ACC112 (cell line): ENCODE results near the gene GSPT1.

Experiments
- H2AFZ ChIP-seq: fragments of 200-600 bp; sonication (generic); one replicate; pipeline ENCODE4 v1.6.0; 2017; ENCODE audit warnings: antibody characterized with exemption, low read length; ENCODE audit not compliant: unreplicated experiment
- H3K27ac ChIP-seq: fragments of 200-600 bp; sonication (generic); 2 replicates; pipeline ENCODE4 v1.5.1; 2014; ENCODE audit warnings: low read depth, mild to moderate bottlenecking, antibody characterized with exemption, low read length, moderate library complexity
- H3K27me3 ChIP-seq: fragments of 200-600 bp; sonication (generic); 2 replicates; pipeline ENCODE4 v1.6.1; 2014; ENCODE audit warnings: mild to moderate bottlenecking, antibody characterized with exemption, low read length, moderate library complexity, mixed read lengths; ENCODE audit not compliant: insufficient read depth
- H3K36me3 ChIP-seq: fragments of 200-600 bp; sonication (generic); 2 replicates; pipeline ENCODE4 v1.6.1; 2016; ENCODE audit warnings: mild to moderate bottlenecking, antibody characterized with exemption, low read length, moderate library complexity, mixed read lengths; ENCODE audit not compliant: insufficient read depth
- H3K4me1 ChIP-seq: fragments of 200-600 bp; sonication (generic); one replicate; pipeline ENCODE4 v1.6.1; 2016; ENCODE audit warnings: low read length, mixed read lengths; ENCODE audit not compliant: insufficient read depth, unreplicated experiment, control insufficient read depth
- H3K4me3 ChIP-seq: fragments of 200-600 bp; sonication (generic); 2 replicates; pipeline ENCODE4 v1.5.1; 2014; ENCODE audit warnings: mild to moderate bottlenecking, low read depth, low read length
- H3K79me2 ChIP-seq: fragments of 200-600 bp; sonication (generic); one replicate; pipeline ENCODE4 v1.6.0; 2016; ENCODE audit warnings: low read length; ENCODE audit not compliant: control insufficient read depth, unreplicated experiment, insufficient read depth

Gene GSPT1

GRCh38 chr16:11852092-11852809 is 63.5 kb downstream of the GSPT1 start:
- peak overlapping the region; percentile 88 for H3K4me3 ChIP-seq
- H3K4me1 ChIP-seq, result peaks cover 29% of the 10 kb centered on the region
- peak overlapping the region; percentile 78 for H2AFZ ChIP-seq
- H3K27me3 ChIP-seq, result no peaks in the 10 kb centered on the region
- peaks cover 84% of the 10 kb centered on the region for H3K79me2 ChIP-seq
- peaks cover 18% of the 10 kb centered on the region for H3K36me3 ChIP-seq
- peak overlapping the region; percentile 50 for H3K27ac ChIP-seq

GRCh38 chr16:11851294-11852091 is 64.3 kb downstream of the GSPT1 start, which contains the start of gene RSL1D1:
Gene RSL1D1, minus strand, starts transcription at chr16:11851542. Its CDS starts 30 bp downstream, at chr16:11851512.
- Histone ChIP-seq H2AFZ (peak within 1 kb of the TSS; percentile 78), H3K27me3 (no peaks in the 10 kb centered on the region), H3K36me3 (peaks cover 25% of the 10 kb centered on the region), H3K79me2 (peaks cover 87% of the 10 kb centered on the region), H3K4me1 (peaks cover 25% of the 10 kb centered on the region), H3K4me3 (peak within 1 kb of the TSS; percentile 88), H3K27ac (peak within 1 kb of the TSS; percentile 50)

DNA sequence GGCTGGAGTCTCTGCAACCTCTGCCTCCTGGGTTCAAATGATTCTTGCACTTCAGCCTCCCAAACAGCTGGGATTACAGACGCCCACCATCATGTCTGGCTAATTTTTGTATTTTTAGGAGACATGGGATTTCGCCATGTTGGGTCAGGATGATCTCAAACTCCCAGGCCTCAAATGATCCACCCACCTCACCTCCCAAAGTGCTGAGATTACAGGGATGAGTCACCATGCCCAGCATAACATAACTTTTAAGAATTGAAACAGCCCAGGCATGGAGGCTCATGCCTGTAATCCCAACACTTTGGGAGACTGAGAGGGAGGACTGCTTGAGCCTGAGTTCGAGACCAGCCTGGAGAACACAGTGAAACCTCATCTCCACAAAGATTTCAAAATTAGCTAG is 66.9 kb downstream of the GSPT1 start:
- Histone ChIP-seq H3K79me2 (peaks cover 80% of the 10 kb centered on the region), H2AFZ (no peak overlapping the region), H3K4me3 (peak overlapping the region; percentile 54), H3K27ac (peak overlapping the region; percentile 40), H3K36me3 (peaks cover 44% of the 10 kb centered on the region), H3K27me3 (no peaks in the 10 kb centered on the region), H3K4me1 (peaks cover 25% of the 10 kb centered on the region)

DNA sequence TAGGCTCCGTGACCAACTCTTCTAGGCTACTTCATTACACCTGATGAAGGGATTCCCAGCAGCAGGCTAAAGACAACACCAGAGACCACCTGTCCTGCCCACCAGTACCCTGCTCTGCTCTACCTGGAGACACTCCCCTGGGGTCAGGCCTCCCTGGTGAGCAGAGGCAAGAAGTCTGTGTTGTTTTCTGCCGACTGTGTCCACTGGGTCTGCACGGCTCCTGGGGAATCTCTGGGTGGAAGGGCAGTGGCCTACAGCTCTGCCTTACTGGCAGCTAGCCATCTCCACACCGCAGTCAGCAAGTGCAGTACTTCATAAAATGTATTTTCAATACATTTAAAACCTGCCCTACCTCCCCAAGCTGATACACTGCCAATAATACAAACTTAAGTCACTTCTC is 71.3 kb downstream of the GSPT1 start:
- H3K36me3 ChIP-seq, result peaks cover 58% of the 10 kb centered on the region
- H3K4me3 ChIP-seq, result no peak overlapping the region
- no peaks in the 10 kb centered on the region for H3K27me3 ChIP-seq
- no peak overlapping the region for H3K27ac ChIP-seq
- peaks cover 16% of the 10 kb centered on the region for H3K4me1 ChIP-seq
- peaks cover 48% of the 10 kb centered on the region for H3K79me2 ChIP-seq
- H2AFZ ChIP-seq, result no peak overlapping the region

- H3K27me3 ChIP-seq, result no peaks in the 10 kb centered on the region
- H3K79me2 ChIP-seq, result peaks cover 41% of the 10 kb centered on the region
- no peak overlapping the region for H3K4me3 ChIP-seq
- peaks cover 60% of the 10 kb centered on the region for H3K36me3 ChIP-seq
- no peak overlapping the region for H2AFZ ChIP-seq
- peaks cover 9% of the 10 kb centered on the region for H3K4me1 ChIP-seq
- no peak overlapping the region for H3K27ac ChIP-seq
Observed at GRCh38 chr16:11843861-11844260, 71.9 kb downstream of the GSPT1 start.

DNA sequence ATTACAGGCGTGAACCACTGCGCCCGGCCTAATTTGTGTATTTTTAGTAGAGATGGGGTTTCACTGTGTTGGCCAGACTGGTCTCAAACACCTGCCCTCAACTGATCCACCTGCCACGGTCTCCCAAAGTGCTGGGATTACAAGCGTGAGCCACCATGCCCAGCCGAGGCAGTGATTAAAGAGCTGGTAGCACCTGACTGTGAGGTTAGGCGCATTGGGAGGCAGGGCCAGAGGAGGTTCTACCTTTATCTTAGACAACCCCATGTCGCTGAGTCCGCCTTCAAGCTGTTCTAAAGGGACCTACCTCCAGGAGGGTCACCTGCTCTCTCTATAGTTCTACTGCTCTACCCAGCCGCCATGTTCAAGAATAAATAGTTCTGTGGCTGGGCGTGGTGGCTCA is 72.5 kb downstream of the GSPT1 start:
- H2AFZ ChIP-seq, result no peak overlapping the region
- no peaks in the 10 kb centered on the region for H3K27me3 ChIP-seq
- H3K4me1 ChIP-seq, result peaks cover 3% of the 10 kb centered on the region
- no peak overlapping the region for H3K4me3 ChIP-seq
- peaks cover 35% of the 10 kb centered on the region for H3K79me2 ChIP-seq
- no peak overlapping the region for H3K27ac ChIP-seq
- H3K36me3 ChIP-seq, result peaks cover 58% of the 10 kb centered on the region

GRCh38 chr16:11841026-11841425 is 74.7 kb downstream of the GSPT1 start:
- no peaks in the 10 kb centered on the region for H3K27me3 ChIP-seq
- peaks cover 12% of the 10 kb centered on the region for H3K4me1 ChIP-seq
- no peak overlapping the region for H2AFZ ChIP-seq
- H3K36me3 ChIP-seq, result peaks cover 48% of the 10 kb centered on the region
- no peak overlapping the region for H3K27ac ChIP-seq
- no peak overlapping the region for H3K4me3 ChIP-seq
- peaks cover 16% of the 10 kb centered on the region for H3K79me2 ChIP-seq

DNA sequence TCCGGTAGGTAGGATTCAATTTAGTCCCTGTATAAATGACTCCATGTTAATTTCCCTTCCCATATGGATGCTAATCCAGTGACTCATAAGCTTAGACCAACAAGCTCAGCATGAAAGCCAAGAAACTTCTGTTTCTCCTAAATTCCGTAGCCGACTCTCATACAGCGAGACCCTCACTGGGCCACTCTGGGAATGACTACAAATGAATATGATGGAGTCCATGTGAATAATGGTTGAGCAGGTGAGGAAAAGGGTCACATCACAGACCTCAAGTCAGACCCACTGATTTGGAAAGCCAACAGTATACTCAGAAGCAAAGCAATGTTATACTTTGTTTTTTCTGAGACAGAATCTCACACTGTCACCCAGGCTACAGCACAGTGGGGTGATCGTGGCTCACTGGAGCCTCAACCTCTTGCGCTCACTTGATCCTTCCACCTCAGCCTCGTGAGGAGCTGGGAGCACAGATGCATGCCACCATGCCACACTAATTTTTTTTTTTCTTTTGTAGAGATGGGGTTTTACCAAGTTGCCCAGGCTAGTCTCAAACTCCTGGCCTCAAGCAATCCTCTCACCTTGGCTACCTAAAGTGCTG is 79.0 kb downstream of the GSPT1 start:
- H3K27ac ChIP-seq, result peak overlapping the region; percentile 95
- H3K27me3 ChIP-seq, result no peaks in the 10 kb centered on the region
- peaks cover 29% of the 10 kb centered on the region for H3K36me3 ChIP-seq
- H2AFZ ChIP-seq, result no peak overlapping the region
- no peaks in the 10 kb centered on the region for H3K79me2 ChIP-seq
- peaks cover 37% of the 10 kb centered on the region for H3K4me1 ChIP-seq
- H3K4me3 ChIP-seq, result no peak overlapping the region

- Histone ChIP-seq H3K27ac (peak overlapping the region; percentile 95), H3K27me3 (no peaks in the 10 kb centered on the region), H3K4me1 (peaks cover 37% of the 10 kb centered on the region), H2AFZ (no peak overlapping the region), H3K4me3 (no peak overlapping the region), H3K79me2 (no peaks in the 10 kb centered on the region), H3K36me3 (peaks cover 25% of the 10 kb centered on the region)
Observed at GRCh38 chr16:11835891-11836649, 79.7 kb downstream of the GSPT1 start.

DNA sequence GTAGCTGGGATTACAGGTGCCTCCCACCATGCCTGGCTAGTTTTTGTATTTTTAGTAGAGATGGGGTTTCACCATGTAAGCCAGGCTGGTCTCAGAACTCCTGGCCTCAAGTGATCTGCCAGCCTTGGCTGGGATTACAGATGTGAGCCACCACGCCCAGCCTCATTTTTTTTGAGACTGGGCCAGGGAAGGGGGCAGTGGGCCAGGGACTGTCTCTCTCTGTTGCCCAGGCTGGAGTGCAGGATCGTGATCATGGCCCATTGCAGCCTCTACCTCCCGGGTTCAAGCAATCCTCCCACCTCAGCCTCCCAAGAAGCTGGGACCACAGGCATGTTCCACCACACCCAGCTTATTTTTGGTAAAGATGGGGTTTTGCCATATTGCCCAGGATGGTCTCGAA is 80.4 kb downstream of the GSPT1 start:
- Histone ChIP-seq H3K27me3 (no peaks in the 10 kb centered on the region), H3K4me1 (peaks cover 37% of the 10 kb centered on the region), H2AFZ (no peak overlapping the region), H3K27ac (peak overlapping the region; percentile 95), H3K4me3 (no peak overlapping the region), H3K36me3 (peaks cover 20% of the 10 kb centered on the region), H3K79me2 (no peaks in the 10 kb centered on the region)
